Transverse colon (tissue), 4 donors: ENCODE measurements around the gene ATP6V1G1. TPM values are rescaled to one million over a fixed set of nuclear protein-coding genes. Genes with fewer than 3 reads are reported as not detected.

Experiments
- DNase-seq: peaks from one replicate; pipeline ENCODE4 v3.0.0-alpha.2; 2019
- H3K27ac ChIP-seq, 4 donors: fragments of 200-600 bp; sonication (generic); 2 replicates each; pipeline ENCODE4 v1.5.1; 2016 to 2018; ENCODE audit warnings: inconsistent platforms in 4 of 4
- H3K27me3 ChIP-seq: fragments of 200-600 bp; sonication (generic); 2 replicates; pipeline ENCODE4 v1.5.1; 2017; ENCODE audit warnings: inconsistent platforms
- H3K36me3 ChIP-seq, 4 donors: fragments of 200-600 bp; sonication (generic); 2 replicates each; pipeline ENCODE4 v1.5.1; 2017 to 2019; ENCODE audit warnings: inconsistent platforms in 4 of 4
- H3K4me1 ChIP-seq, 4 donors: fragments of 200-600 bp; sonication (generic); 2 replicates each; pipeline ENCODE4 v1.5.1; 2017 to 2020; ENCODE audit warnings: inconsistent platforms in 4 of 4
- H3K4me3 ChIP-seq, 4 donors: fragments of 200-600 bp; sonication (generic); 1 replicate in 1 of 4; 2 replicates in 3 of 4; pipeline versions ENCODE4 v1.5.1 to v1.6.1; 2017 to 2019; ENCODE audit warnings: inconsistent platforms in 4 of 4
- H3K9me3 ChIP-seq, 2 donors: fragments of 200-600 bp; sonication (generic); 2 replicates each; pipeline ENCODE4 v1.5.1; 2017 to 2019; ENCODE audit warnings: inconsistent platforms in 2 of 2
- EP300 ChIP-seq: sonication (generic); formaldehyde crosslinking; IDR thresholded peaks from one replicate; pipeline ENCODE4 v1.6.1; 2017; ENCODE audit warnings: antibody characterized with exemption, low read depth
- POLR2A ChIP-seq: fragments of 450-650 bp; IDR thresholded peaks from one replicate; pipeline ENCODE4 v1.6.1; 2016; ENCODE audit warnings: antibody characterized with exemption, mild to moderate bottlenecking, moderate library complexity
- POLR2AphosphoS5 ChIP-seq, 3 donors: sonication (generic); formaldehyde crosslinking; IDR thresholded peaks; one replicate each; pipeline ENCODE4 v1.6.1; 2016; ENCODE audit warnings: antibody characterized with exemption in 3 of 3
- WGBS, 2 donors: methylation state at CpG; one replicate each; pipeline ENCODE4 v1.1.5; 2018; ENCODE audit warnings: low coverage in 1 of 2; 5-methylcytosine and 5-hydroxymethylcytosine counted together
- in situ Hi-C, 4 donors: fragments of 200-750 bp; cut with MboI; loops; one replicate each; pipeline versions ENCODE4 v1.15.0 to v1.15.1; 2017; ENCODE audit warnings: low sequenced_read_pairs in 3 of 4, low pct_ligation_motif_present in 1 of 4, low pct_unique_long_range_greater_than_20kb in 1 of 4
- intact Hi-C: fragments of 100-400 bp; cut with DNase I; formaldehyde crosslinking; loops from one replicate; pipeline ENCODE4 v1.15.1; 2023; ENCODE audit warnings: low total_unique reads
- total RNA-seq, 4 donors: library from RNA; depleted of rRNA; stranded (reverse); fragments of >200 nt; gene quantifications; one replicate each; pipeline ENCODE4 v1.1.0, GENCODE V29; 2016
- TF ChIP-seq, protein P1 (sequence below), 5 experiments: fragments of 200-600 bp in 3 of 5; fragments of 450-650 bp in 2 of 5; sonication (generic) in 3 of 5; IDR thresholded peaks; 1 replicate in 2 of 5; 2 replicates in 3 of 5; pipeline ENCODE4 v1.5.1; 2016 to 2017; ENCODE audit warnings: antibody characterized with exemption in 5 of 5, inconsistent platforms in 3 of 5, mild to moderate bottlenecking in 2 of 5, moderate library complexity in 1 of 5

ATP6V1G1 gene
- total RNA-seq, 4 donors from 2014 or later = 102 to 144 (median 131) TPM

DNA sequence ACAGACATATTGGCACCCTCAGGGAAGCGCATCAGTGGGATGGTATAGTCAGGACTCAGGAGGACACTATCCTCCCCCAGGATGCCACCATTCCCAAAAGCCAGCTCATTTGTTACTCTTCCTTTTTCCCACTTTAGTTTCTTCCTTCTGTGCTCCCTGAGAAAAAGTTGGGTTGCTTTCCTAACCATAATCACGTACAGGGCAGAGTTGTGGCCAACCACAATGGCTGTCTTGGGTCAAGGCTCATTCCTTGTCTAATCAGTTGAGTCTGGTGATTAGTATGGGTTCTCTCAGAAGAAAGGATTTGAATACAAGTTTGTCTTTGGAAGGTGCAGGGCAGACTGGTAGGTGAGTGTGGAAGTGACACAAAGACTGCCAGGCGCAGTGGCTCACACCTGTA lies 26.6 kb upstream of the ATP6V1G1 start:
- Histone ChIP-seq H3K27me3 (no peaks in the 10 kb centered on the region), H3K4me3 (no peak overlapping the region), H3K36me3 (no peaks in the 10 kb centered on the region), H3K27ac (no peak overlapping the region), H3K9me3 (no peaks in the 10 kb centered on the region), H3K4me1 (no peaks in the 10 kb centered on the region)
- intact Hi-C loops = no loop called here
- DNase-seq = no peak
- in situ Hi-C loops = no loop called here
- no peak for TF ChIP-seq POLR2A
- no peak for TF ChIP-seq POLR2AphosphoS5 (IDR thresholded peaks at IDR 0.05)
- TF ChIP-seq, protein P1, sequence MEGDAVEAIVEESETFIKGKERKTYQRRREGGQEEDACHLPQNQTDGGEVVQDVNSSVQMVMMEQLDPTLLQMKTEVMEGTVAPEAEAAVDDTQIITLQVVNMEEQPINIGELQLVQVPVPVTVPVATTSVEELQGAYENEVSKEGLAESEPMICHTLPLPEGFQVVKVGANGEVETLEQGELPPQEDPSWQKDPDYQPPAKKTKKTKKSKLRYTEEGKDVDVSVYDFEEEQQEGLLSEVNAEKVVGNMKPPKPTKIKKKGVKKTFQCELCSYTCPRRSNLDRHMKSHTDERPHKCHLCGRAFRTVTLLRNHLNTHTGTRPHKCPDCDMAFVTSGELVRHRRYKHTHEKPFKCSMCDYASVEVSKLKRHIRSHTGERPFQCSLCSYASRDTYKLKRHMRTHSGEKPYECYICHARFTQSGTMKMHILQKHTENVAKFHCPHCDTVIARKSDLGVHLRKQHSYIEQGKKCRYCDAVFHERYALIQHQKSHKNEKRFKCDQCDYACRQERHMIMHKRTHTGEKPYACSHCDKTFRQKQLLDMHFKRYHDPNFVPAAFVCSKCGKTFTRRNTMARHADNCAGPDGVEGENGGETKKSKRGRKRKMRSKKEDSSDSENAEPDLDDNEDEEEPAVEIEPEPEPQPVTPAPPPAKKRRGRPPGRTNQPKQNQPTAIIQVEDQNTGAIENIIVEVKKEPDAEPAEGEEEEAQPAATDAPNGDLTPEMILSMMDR (IDR thresholded peaks at IDR 0.05) = no peak
- no peak for TF ChIP-seq EP300
- 83 to 100% methylated on average over 1 to 3 of the region's 3 CpGs for WGBS, 2 donors

DNA sequence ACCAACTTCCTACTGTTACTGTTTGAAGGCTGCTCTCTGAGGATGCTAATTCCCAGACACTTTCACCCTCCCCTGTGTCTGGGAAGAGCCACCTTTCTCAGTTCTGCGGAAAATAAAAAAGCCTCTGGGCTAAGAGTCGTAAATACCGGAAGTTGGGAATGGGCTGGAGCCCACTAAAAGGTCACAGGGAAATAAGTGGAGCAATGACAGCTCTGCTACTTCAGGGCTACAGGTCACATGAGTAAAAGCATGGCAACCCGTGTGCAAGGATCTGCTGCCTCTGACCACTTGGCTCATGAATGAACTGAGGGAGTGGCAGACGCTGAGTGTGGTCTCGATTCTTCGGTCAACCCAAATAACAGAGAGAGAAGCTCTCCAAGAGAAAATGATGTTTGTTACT lies 25.8 kb upstream of the ATP6V1G1 start:
- H3K27ac ChIP-seq = no peak overlapping the region
- DNase-seq = no peak
- intact Hi-C loops = no loop called here
- H3K27me3 ChIP-seq = no peaks in the 10 kb centered on the region
- no peaks in the 10 kb centered on the region for H3K36me3 ChIP-seq
- 70 to 77% methylated on average over 7 of the region's 7 CpGs for WGBS, 2 donors
- H3K4me1 ChIP-seq = no peaks in the 10 kb centered on the region
- H3K4me3 ChIP-seq = no peak overlapping the region
- in situ Hi-C loops = no loop called here
- TF ChIP-seq POLR2A = no peak
- H3K9me3 ChIP-seq = no peaks in the 10 kb centered on the region

DNA sequence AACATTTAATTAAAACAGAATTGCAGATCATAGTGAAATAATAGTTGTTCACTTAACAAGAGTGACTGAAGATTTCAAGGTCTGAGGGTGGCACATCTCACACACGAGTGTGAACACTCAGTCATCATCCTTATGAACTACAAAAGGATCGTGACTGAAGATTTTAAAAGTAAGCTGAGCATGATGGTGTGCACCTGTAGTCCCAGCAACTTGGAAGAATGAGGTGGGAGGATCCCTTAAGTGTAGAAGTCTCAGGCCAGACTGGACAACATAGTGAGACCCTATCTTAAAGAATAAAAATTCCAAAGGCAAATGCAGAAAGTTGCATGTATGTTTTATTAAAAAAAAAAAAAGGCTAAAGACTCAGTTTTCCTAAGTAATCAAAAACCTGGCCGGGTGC lies 22.4 kb upstream of the ATP6V1G1 start:
- intact Hi-C loops = no loop called here
- TF ChIP-seq EP300 (no peak), POLR2AphosphoS5 (IDR thresholded peaks at IDR 0.05) (no peak), POLR2A (no peak)
- TF ChIP-seq, protein P1 (IDR thresholded peaks at IDR 0.05) = no peak
- Histone ChIP-seq H3K4me1 (no peaks in the 10 kb centered on the region), H3K27me3 (no peaks in the 10 kb centered on the region), H3K27ac (no peak overlapping the region), H3K36me3 (no peaks in the 10 kb centered on the region), H3K4me3 (no peak overlapping the region), H3K9me3 (no peaks in the 10 kb centered on the region)
- DNase-seq = no peak
- 88 to 93% methylated on average over 3 of the region's 3 CpGs for WGBS, 2 donors
- in situ Hi-C loops = no loop called here

DNA sequence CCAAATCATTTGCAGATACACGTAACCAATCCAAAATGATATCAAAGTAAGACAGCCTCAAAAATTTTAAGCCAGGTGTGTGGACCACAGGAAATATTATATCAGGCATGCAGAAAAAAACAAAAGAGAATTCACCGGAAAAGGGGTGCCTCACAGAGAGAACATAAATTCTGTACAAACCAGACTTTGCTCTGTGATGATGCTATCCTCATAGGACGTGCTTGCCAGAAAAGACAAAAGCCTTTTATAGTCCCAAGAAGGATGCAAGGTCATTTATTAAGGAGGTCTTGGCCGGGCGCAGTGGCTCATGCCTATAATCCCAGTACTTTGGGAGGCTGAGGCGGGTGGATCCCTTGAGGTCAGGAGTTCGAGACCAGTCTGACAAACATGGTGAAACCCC lies 16.8 kb upstream of the ATP6V1G1 start:
- TF ChIP-seq EP300 (no peak), POLR2AphosphoS5 (IDR thresholded peaks at IDR 0.05) (no peak), POLR2A (no peak)
- TF ChIP-seq, protein P1 (IDR thresholded peaks at IDR 0.05) = no peak
- no peak for DNase-seq
- Histone ChIP-seq H3K4me3 (no peak overlapping the region), H3K27ac (no peak overlapping the region), H3K4me1 (no peaks in the 10 kb centered on the region), H3K27me3 (no peaks in the 10 kb centered on the region), H3K36me3 (no peaks in the 10 kb centered on the region), H3K9me3 (no peaks in the 10 kb centered on the region)
- intact Hi-C loops (no loop called here), in situ Hi-C loops (no loop called here)
- WGBS, 2 donors = 80 to 83% methylated on average over 4 to 7 of the region's 7 CpGs

DNA sequence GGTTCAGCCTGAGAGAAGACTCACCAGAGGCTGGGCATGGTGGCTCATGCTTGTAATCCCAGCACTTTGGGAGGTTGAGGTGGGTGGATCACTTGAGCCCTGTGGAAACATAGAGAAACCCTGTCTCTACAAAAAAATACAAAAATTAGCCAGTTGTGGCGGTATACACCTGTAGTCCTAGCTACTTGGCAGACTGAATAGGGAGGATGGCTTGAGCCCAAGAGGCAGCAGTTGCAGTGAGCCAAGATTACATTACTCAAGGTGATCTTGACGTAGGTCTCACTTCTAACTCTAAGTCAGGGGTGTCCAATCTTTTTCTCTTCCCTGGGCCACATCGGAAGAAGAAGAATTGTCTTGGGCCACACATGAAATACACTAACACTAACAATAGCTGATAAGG lies 16.2 kb upstream of the ATP6V1G1 start:
- TF ChIP-seq, protein P1 (IDR thresholded peaks at IDR 0.05) = no peak
- TF ChIP-seq POLR2AphosphoS5 (IDR thresholded peaks at IDR 0.05) = no peak
- intact Hi-C loops = no loop called here
- H3K4me1 ChIP-seq = no peaks in the 10 kb centered on the region

More for the DNA sequence above, 16.2 kb upstream of the ATP6V1G1 start:
- DNase-seq = no peak
- Histone ChIP-seq H3K9me3 (no peaks in the 10 kb centered on the region), H3K4me3 (no peak overlapping the region), H3K27ac (no peak overlapping the region), H3K27me3 (no peaks in the 10 kb centered on the region), H3K36me3 (no peaks in the 10 kb centered on the region)
- WGBS, 2 donors = 83 to 94% methylated on average over 3 of the region's 3 CpGs
- in situ Hi-C loops = no loop called here
